ENCODE data around the gene CHCT1.
"Not testable (repeated sequence)": the region's sequence is repeated elsewhere in the genome, so short reads cannot be mapped to it uniquely, and the experiment has no call there.

Gene CHCT1

GRCh38 chr17:60422162-60422665 lies at the start of gene CHCT1:
Gene CHCT1 (plus strand): TSS chr17:60422489. CDS start chr17:60422593, 104 bp downstream.
- peak in 1 of 2 experiments; percentile 53 for DNase-seq

DNA sequence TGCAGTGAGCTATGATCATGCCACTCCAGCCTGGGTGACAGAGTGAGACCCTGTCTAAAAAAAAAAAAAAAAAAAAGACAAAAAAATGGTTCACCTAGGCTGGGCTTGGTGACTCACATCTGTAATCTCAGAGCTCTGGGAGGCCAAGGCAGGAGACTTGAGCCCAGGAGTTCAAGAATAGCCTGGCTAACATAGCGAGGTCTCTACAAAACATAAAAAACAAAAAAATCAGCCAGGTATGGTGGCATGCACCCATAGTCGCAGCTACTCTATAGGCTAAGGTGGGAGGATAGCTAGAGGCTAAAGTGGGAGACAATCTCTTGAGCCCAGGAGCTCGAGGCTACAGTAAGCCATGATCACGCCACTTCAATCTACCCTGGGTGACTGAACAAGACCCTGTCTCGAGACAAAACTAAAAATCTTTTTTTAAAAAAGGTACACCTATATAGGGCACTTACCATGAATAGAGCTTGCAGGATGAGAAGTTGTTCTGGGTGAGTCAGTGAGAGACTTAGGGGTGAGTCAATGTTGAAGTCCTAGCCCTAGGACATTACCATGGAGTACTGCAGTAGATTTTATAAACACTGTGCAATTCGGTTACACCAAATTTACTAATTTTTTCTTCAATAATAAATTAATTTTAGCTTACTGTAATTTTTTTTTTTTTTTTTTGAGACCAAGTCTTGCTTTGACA lies 49.4 kb upstream of the CHCT1 start:
- peak in 1 of 2 experiments; percentile 17 for DNase-seq

- not testable (repeated sequence) for DNase-seq
Observed at GRCh38 chr17:60378187-60378586, 44.1 kb upstream of the CHCT1 start.

GRCh38 chr17:60379461-60379860 lies 42.8 kb upstream of the CHCT1 start:
- not testable (repeated sequence) for DNase-seq

DNA sequence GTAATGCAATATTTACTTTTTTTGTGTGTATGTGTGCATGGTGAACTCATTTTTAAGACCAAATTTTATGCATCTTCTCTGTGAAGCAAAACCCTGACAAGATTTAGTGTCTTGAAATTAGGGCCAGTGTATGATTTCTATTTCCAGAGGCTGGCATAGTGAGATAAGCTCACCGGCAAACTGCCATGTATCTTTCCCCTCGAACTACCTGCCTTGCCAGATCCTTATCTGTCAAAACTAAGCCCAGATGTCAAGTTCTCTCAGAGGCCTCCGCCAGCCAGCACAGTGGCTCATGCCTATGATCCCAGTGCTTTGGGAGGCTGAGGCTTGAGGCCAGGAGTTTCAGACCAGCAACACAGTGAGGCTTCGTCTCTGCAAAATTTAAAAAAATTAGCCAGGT lies 40.3 kb upstream of the CHCT1 start:
- DNase-seq = no peak

GRCh38 chr17:60383379-60383778 lies 38.9 kb upstream of the CHCT1 start:
- no peak for DNase-seq

- DNase-seq = not testable (repeated sequence)
Observed at GRCh38 chr17:60384921-60385320, 37.4 kb upstream of the CHCT1 start.

- DNase-seq = peak in 1 of 2 experiments; percentile 16
Observed at GRCh38 chr17:60386147-60387058, 35.9 kb upstream of the CHCT1 start.

GRCh38 chr17:60387666-60388065 lies 34.6 kb upstream of the CHCT1 start:
- no peak for DNase-seq

GRCh38 chr17:60388742-60389141 lies 33.5 kb upstream of the CHCT1 start:
- DNase-seq = no peak

- no peak for DNase-seq
Observed at GRCh38 chr17:60390186-60390585, 32.1 kb upstream of the CHCT1 start.

GRCh38 chr17:60390925-60391470 lies 31.3 kb upstream of the CHCT1 start:
- DNase-seq = peak; percentile 51 to 67

- peak; percentile 89 to 94 for DNase-seq
Observed at GRCh38 chr17:60391471-60392041, 30.7 kb upstream of the CHCT1 start.

DNA sequence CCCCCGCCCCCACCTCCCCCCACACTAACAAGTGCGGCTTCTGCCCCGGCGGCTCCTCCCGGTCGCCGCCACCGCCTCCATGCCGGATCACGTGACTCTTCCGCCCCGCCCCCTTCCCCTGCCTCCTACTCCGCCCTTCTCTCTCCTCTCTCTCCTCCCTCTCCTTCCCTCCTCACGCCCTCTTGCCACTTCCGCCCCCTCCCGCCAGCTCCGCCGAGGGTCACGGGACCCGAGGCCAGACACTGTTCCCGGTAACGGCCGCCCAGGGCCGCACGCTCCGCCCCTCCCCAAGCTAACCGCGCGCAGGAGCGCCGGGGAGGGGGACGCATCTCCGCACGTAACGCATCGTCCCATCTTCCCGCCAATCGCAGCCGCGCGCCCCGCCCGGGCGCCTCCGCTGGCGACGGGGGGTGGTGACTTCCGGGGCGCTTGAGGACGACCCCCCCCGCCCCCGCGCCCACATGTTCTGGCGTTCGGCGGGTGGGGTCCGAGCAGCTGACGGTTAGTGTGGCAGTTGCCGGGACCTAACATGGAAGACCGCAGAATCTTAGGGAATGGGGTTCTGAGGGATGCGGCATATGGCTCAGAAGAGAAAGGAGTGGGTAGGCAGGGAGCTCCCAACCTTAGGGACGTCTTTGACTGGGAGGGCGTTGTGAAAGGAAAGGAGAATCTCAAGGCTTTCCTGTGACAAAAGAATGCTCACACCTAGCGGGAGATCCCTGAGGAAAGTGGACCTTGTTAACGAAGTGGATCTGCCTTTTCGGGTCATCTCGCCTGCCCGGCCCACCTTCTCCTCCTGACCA lies 30.0 kb upstream of the CHCT1 start, which contains the start of gene USP32:
TSS of gene USP32 (minus strand) at position 92 of the 803 bp plus-strand sequence. CDS start 194 bp downstream, outside the sequence.
- DNase-seq = peak; percentile 99

DNA sequence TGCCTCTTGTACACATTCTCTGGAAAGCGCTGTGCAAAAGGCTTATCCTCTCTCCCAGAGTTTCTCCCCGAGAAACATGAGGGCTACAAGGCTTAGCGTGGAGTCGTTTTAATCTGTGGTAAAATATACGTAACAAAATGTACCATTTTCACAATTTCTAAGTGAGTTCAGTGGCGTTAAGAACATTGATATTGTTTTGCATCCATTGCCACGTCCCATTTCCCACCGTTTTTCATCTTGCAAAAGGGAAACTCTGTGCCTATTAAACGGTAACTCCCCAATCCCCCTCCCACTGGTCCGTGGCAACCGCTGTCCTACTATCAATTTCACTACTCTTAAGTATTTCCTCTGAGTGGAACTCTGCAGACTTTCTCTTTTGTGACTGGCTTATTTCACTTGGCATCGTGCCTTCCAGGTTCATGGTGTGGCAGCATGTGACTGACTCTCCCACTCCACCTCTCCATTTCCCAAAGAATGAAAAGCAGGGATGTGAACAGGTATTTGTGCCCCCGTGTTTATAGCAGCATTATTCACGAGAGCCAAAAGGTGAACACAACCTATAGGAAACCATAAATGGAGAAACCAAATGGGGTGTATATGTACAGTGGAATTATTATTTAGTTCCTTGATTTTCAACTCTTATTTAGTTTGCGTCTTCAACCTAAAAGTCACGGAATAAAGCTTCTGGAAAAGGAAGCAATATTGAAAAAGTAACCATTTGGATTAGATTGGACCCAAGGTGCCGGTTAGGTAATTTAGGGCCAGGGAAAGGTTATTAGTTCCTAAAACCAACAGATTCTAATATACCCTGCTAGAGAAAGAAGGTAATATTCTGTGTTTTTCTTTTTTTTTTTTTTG lies 29.2 kb upstream of the CHCT1 start:
- DNase-seq = peak; percentile 89 to 91

- peak; percentile 41 to 50 for DNase-seq
Observed at GRCh38 chr17:60393840-60394723, 28.2 kb upstream of the CHCT1 start.

- DNase-seq = peak in 1 of 2 experiments; percentile 11
Observed at GRCh38 chr17:60395508-60396065, 26.7 kb upstream of the CHCT1 start.

DNA sequence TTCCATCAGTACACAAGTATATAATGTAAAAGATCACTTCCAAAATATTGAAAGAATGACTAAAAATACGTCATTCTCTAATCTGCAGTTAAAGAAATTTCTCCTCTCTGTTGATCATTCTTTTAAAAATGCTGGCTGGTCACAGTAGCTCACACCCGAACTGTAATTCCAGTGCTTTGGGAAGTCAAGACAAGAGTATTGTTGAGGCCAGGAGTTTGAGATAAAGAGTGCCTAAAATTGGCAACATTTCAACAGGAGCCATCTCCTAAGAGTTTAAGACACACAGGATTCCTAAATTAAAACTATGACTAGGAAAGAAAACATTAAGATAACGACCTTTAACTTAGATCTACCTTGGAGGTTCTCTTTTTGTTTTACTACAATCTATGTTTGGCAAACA lies 25.9 kb upstream of the CHCT1 start:
- DNase-seq = no peak

DNA sequence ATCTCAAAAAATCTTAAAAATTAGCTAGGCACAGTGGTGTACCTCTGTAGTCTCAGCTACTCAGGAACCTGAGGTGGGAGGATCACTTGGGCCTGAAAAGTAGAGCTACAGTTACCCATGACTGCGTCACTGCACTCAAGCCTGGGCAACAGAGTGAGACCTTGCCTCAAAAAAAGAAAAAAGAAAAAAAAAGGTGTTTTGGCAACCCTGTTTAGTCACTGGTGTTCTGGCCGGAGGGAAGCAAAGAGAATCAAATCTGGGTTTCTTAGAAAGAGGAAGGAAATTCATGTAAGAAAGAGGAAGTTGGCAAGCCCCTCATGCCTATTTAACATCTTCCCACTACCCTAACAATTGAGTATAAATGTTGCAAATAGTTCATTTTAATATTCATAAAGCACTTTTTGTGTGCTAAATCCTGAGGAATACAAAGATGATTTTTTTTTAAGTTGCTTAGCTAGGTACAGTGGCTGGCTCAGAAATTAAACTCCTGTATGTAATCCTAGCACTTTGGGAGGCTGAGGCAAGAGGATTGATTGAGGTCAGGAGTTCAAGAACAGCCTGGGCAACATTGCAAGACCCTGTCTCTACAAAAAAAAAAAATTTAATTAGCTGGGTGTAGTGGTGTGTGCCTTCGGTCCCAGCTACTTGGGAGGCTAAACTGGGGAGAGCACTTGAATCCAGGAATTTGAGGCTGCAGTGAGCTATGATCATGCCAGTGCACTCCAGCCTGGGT lies 23.9 kb upstream of the CHCT1 start:
- peak; percentile 99 to 100 for DNase-seq

All from Kasumi-1 (cell line).